BLaER1 (cell line): Measurements from ENCODE around the gene FPR1.
"Not testable (repeated sequence)": the region's sequence is repeated elsewhere in the genome, so short reads cannot be mapped to it uniquely, and the experiment has no call there.

Experiments used
- H3K27ac ChIP-seq: shearing (Covaris generic); formaldehyde crosslinking; 2 replicates; pipeline ENCODE4 v1.8.1; 2022
- H3K27me3 ChIP-seq: shearing (Covaris generic); formaldehyde crosslinking; 2 replicates; pipeline ENCODE4 v1.8.1; 2022
- H3K36me3 ChIP-seq: shearing (Covaris generic); formaldehyde crosslinking; 2 replicates; pipeline ENCODE4 v1.8.1; 2022
- H3K4me1 ChIP-seq: shearing (Covaris generic); formaldehyde crosslinking; 2 replicates; pipeline ENCODE4 v1.8.1; 2022
- H3K4me2 ChIP-seq: shearing (Covaris generic); formaldehyde crosslinking; 2 replicates; pipeline ENCODE4 v1.8.1; 2022
- H3K4me3 ChIP-seq: shearing (Covaris generic); formaldehyde crosslinking; 2 replicates; pipeline ENCODE4 v1.8.1; 2022
- H3K9ac ChIP-seq: shearing (Covaris generic); formaldehyde crosslinking; 2 replicates; pipeline ENCODE4 v1.8.1; 2022
- H3K9me3 ChIP-seq: shearing (Covaris generic); formaldehyde crosslinking; 2 replicates; pipeline ENCODE4 v1.8.1; 2022
- H4K20me1 ChIP-seq: shearing (Covaris generic); formaldehyde crosslinking; 2 replicates; pipeline ENCODE4 v1.8.1; 2022
- Cebpa-rat ChIP-seq: shearing (Covaris generic); IDR thresholded peaks from 2 replicates; pipeline ENCODE4 v1.8.1; 2022

Gene FPR1

GRCh38 chr19:51779703-51780102 lies 28.0 kb upstream of the FPR1 start:
- no peaks in the 10 kb centered on the region for H4K20me1 ChIP-seq
- no peak overlapping the region for H3K9ac ChIP-seq
- H3K4me1 ChIP-seq: peaks cover 14% of the 10 kb centered on the region
- H3K9me3 ChIP-seq: no peaks in the 10 kb centered on the region
- H3K27ac ChIP-seq: no peak overlapping the region
- H3K36me3 ChIP-seq: no peaks in the 10 kb centered on the region
- H3K27me3 ChIP-seq: no peaks in the 10 kb centered on the region
- H3K4me2 ChIP-seq: no peak overlapping the region
- TF ChIP-seq Cebpa-rat: no peak
- no peak overlapping the region for H3K4me3 ChIP-seq

GRCh38 chr19:51779181-51779580 lies 27.5 kb upstream of the FPR1 start:
- H3K9ac ChIP-seq: no peak overlapping the region
- no peaks in the 10 kb centered on the region for H3K36me3 ChIP-seq
- H3K4me2 ChIP-seq: no peak overlapping the region
- no peaks in the 10 kb centered on the region for H4K20me1 ChIP-seq
- H3K27me3 ChIP-seq: no peaks in the 10 kb centered on the region
- no peak for TF ChIP-seq Cebpa-rat
- no peaks in the 10 kb centered on the region for H3K9me3 ChIP-seq
- H3K27ac ChIP-seq: no peak overlapping the region
- H3K4me1 ChIP-seq: peaks cover 9% of the 10 kb centered on the region; the same call in 1 of the 2 replicates
- no peak overlapping the region for H3K4me3 ChIP-seq

DNA sequence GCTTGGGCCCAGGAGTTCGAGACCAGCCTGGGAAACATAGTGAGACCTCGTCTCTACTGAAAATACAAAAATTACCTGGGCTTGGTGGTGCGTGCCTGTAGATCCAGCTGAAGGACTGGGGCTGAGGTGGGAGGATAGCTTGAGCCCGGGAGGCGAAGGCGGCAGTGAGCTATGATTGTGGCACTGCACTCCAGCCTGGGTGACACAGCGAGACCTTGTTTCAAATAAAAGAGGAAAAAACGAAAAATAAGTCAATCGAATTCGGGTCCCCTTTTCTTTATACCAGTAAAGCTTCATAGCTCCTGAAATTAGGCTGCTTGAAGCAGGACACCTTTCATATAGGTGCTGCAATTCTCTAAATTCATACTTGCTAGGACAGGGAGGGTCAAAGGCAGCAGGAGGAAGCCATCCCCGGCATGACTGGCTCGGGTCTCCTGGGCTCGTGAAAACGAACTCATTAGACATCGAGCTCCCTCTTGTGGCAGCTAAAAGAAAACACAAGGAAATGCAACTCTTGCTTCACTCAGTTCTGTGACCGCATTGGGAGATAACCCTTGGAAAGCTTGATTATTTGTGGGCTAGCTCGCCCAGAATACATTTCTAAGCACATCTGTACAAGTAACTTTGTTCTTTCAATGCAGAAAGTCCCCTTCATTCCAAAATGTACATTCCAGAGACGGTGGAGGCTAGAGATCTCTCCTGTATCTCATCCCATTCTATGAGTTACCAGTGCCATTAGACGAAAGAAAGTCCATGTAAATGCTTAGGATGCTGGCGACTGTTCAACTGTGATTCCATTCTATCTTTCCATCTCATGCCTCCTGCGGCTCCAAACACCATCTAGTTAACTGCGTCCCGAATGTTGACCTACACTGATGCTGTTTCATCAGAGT lies 26.1 kb upstream of the FPR1 start:
- Histone ChIP-seq H3K36me3 (no peaks in the 10 kb centered on the region), H3K4me2 (no peak overlapping the region), H4K20me1 (no peaks in the 10 kb centered on the region), H3K27me3 (no peaks in the 10 kb centered on the region), H3K27ac (no peak overlapping the region), H3K4me1 (peaks cover 9% of the 10 kb centered on the region; the same call in 1 of the 2 replicates), H3K9ac (no peak overlapping the region), H3K4me3 (no peak overlapping the region), H3K9me3 (peaks cover 4% of the 10 kb centered on the region; the same call in 1 of the 2 replicates)
- TF ChIP-seq Cebpa-rat: peak; percentile 55; the same call in 1 of the 2 replicates

GRCh38 chr19:51776561-51776960 lies 24.9 kb upstream of the FPR1 start:
- H3K4me1 ChIP-seq, H3K4me2 ChIP-seq, H4K20me1 ChIP-seq, H3K27ac ChIP-seq, H3K4me3 ChIP-seq, H3K9me3 ChIP-seq, H3K27me3 ChIP-seq, H3K9ac ChIP-seq, H3K36me3 ChIP-seq: not testable (repeated sequence)

DNA sequence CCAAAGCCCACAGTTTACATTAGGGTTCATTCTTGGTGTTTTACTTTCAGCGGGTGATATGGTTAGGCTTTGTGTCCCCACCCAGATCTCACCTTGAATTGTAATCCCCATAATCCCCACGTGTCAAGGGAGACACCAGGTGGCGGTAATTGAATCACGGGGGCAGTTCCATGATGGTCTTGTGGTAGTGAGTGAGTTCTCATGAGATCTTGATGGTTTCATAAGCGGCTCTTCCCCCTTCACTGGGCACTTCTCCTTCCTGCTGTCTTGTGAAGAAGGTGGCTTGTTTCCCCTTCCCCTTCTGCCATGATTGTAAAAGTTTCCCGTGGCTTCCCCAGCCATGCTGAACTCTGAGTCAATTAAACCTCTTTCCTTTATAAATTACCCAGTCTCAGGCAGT lies 21.3 kb upstream of the FPR1 start:
- Histone ChIP-seq H3K9me3 (peaks cover 6% of the 10 kb centered on the region; the same call in 1 of the 2 replicates), H3K36me3 (no peaks in the 10 kb centered on the region), H3K27me3 (no peaks in the 10 kb centered on the region), H3K4me1 (no peaks in the 10 kb centered on the region), H4K20me1 (no peaks in the 10 kb centered on the region), H3K4me2 (no peak overlapping the region), H3K9ac (no peak overlapping the region), H3K27ac (no peak overlapping the region), H3K4me3 (no peak overlapping the region)
- TF ChIP-seq Cebpa-rat: no peak

DNA sequence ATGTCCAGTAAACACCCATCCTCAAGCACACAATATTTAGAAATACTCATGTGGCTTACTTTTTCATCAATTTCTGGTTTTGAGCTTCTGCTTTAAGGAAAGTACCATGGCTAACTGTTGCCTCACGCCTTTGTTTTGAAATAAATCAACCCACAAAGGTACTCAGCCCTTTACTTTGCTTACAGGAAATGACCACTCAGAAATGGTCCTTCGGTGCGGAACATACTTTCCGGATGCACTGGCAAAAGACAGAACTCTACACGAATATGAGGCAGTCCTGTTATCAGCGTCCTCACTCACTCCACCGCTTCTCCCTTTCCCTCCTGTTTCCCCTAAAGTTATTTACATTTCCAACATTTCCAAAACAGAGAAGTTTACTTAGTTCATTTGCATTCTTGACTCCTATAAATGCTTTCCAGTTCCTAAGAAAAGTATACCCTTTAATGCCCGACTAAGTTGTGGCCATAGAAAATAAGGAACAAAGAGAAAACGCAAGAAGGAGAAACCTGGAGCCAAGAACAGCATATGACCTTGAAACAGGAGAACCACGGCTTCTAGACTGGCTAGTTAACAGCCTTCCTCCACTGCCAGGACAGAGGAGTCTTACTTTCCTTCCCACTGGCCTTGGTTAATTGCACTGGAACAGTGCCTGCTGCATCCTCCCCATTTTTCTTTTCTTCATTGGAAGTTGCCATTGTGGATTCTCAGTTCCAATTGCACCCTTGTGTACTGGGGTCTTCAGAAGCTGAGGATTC lies 19.9 kb upstream of the FPR1 start:
- TF ChIP-seq Cebpa-rat: no peak
- Histone ChIP-seq H3K36me3 (no peaks in the 10 kb centered on the region), H4K20me1 (no peaks in the 10 kb centered on the region), H3K4me3 (no peak overlapping the region), H3K9me3 (peaks cover 6% of the 10 kb centered on the region; the same call in 1 of the 2 replicates), H3K27ac (no peak overlapping the region), H3K4me2 (no peak overlapping the region), H3K9ac (no peak overlapping the region), H3K27me3 (no peaks in the 10 kb centered on the region), H3K4me1 (no peaks in the 10 kb centered on the region)

DNA sequence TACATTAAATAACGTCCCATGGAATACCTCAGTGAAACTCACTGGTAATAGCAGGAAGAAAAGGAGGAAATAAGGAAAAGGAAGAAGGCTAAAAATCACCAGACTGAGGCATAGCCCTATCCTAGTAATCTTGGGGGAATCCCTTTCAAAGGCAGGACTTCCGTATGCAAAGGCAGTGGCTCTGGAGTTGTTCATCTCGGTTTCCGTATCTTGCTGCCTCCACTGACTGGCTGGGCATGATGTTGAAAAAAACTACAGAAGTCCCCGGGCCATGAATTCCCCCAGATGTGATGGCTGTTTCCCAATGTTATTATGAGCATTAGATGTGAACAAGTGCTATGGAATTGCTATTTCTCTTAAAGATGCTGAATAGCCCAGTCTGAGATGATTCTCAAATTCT lies 14.8 kb upstream of the FPR1 start:
- Histone ChIP-seq H4K20me1 (no peaks in the 10 kb centered on the region), H3K36me3 (no peaks in the 10 kb centered on the region), H3K27ac (no peak overlapping the region), H3K9me3 (no peaks in the 10 kb centered on the region), H3K4me3 (no peak overlapping the region), H3K27me3 (no peaks in the 10 kb centered on the region), H3K9ac (no peak overlapping the region), H3K4me1 (no peaks in the 10 kb centered on the region), H3K4me2 (no peak overlapping the region)
- no peak for TF ChIP-seq Cebpa-rat

GRCh38 chr19:51765086-51765485 lies 13.4 kb upstream of the FPR1 start:
- H3K9me3 ChIP-seq: no peaks in the 10 kb centered on the region
- H3K4me2 ChIP-seq: no peak overlapping the region
- no peaks in the 10 kb centered on the region for H3K4me1 ChIP-seq
- no peaks in the 10 kb centered on the region for H3K36me3 ChIP-seq
- no peaks in the 10 kb centered on the region for H4K20me1 ChIP-seq
- no peak overlapping the region for H3K9ac ChIP-seq
- no peaks in the 10 kb centered on the region for H3K27me3 ChIP-seq
- no peak overlapping the region for H3K27ac ChIP-seq
- no peak for TF ChIP-seq Cebpa-rat
- no peak overlapping the region for H3K4me3 ChIP-seq

- no peaks in the 10 kb centered on the region for H4K20me1 ChIP-seq
- H3K27ac ChIP-seq: no peak overlapping the region
- TF ChIP-seq Cebpa-rat: no peak
These were observed 10.0 kb upstream of the FPR1 start for GRCh38 chr19:51761696-51762095.

DNA sequence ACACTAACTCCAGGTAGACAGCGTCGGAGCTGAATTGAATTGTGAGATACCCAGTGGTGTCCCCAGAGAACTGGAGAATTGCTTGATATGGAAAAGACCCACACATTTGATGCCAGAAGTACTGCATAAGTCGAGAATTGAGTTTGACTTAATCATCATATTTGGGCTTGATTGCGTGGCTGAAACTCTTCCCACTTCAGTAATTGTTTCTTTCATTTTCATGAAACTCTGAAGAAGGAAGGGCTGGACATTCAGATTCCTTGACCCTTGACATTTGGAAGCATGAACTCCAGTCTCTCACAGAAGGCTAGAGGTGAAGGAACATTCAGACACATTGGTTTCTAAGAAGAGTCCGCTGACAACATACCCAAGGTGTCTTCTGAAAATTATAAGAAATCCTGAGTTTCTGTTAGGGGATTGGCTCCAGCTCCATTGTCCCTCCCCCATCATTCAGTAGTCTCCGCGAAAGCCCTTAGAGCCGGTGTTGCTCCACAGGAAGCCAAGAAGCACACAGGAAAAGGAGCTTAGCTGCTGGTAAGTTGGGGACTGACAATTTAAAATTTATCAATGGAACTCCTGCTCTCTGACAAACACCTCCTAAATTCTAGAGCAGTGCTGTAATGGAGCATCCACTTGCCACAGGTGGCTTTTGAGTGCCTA lies 9.1 kb upstream of the FPR1 start, which contains the start of gene FPR2:
FPR2 (plus strand) TSS at position 484 of the 660 bp plus-strand sequence. CDS start 7,479 bp downstream, outside the sequence.
- no peak within 1 kb of the TSS for H3K27ac ChIP-seq
- H3K4me3 ChIP-seq: no peak within 1 kb of the TSS
- no peaks in the 10 kb centered on the region for H3K9me3 ChIP-seq
- no peaks in the 10 kb centered on the region for H3K36me3 ChIP-seq
- H3K4me2 ChIP-seq: no peak within 1 kb of the TSS
- H4K20me1 ChIP-seq: no peaks in the 10 kb centered on the region
- H3K4me1 ChIP-seq: no peaks in the 10 kb centered on the region
- H3K27me3 ChIP-seq: no peaks in the 10 kb centered on the region
- no peak within 1 kb of the TSS for H3K9ac ChIP-seq
- no peak for TF ChIP-seq Cebpa-rat

More at GRCh38 chr19:51761696-51762095, 10.0 kb upstream of the FPR1 start:
- Histone ChIP-seq H3K36me3 (no peaks in the 10 kb centered on the region), H3K27me3 (no peaks in the 10 kb centered on the region), H3K9me3 (no peaks in the 10 kb centered on the region), H3K4me2 (no peak overlapping the region), H3K4me3 (no peak overlapping the region), H3K9ac (no peak overlapping the region), H3K4me1 (no peaks in the 10 kb centered on the region)
